Thoracic aorta (tissue), 2 donors: ENCODE measurements around the gene PTPRO. TPM values are rescaled to one million over a fixed set of nuclear protein-coding genes. Genes with fewer than 3 reads are reported as not detected.

ENCODE experiments used
- ATAC-seq: fragments of 150-250 bp; one replicate; pipeline ENCODE4 v1.8.0; 2017; ENCODE audit warnings: low read depth; ENCODE audit not compliant: insufficient number of reproducible peaks, low FRiP score
- DNase-seq: peaks from one replicate; pipeline ENCODE4 v3.0.0-alpha.2; 2020; ENCODE audit warnings: low spot score
- H3K27ac ChIP-seq, 2 donors: fragments of 200-600 bp; sonication (generic); 1 replicate in 1 of 2; 2 replicates in 1 of 2; pipeline ENCODE4 v1.5.1; 2016; ENCODE audit warnings: mild to moderate bottlenecking in 2 of 2, moderate library complexity in 2 of 2
- H3K27me3 ChIP-seq: fragments of 200-600 bp; sonication (generic); replicated peaks from 2 replicates; pipeline ENCODE4 v1.6.0; 2016; ENCODE audit warnings: mild to moderate bottlenecking; ENCODE audit not compliant: insufficient read depth
- H3K36me3 ChIP-seq: fragments of 200-600 bp; sonication (generic); one replicate; pipeline ENCODE4 v1.5.1; 2016
- H3K4me1 ChIP-seq, 2 donors: fragments of 200-600 bp; sonication (generic); 1 replicate in 1 of 2; 2 replicates in 1 of 2; pipeline versions ENCODE4 v1.5.1 to v1.6.0; 2016; ENCODE audit warnings: low read depth in 2 of 2, mild to moderate bottlenecking in 1 of 2; ENCODE audit not compliant: control insufficient read depth in 1 of 2
- H3K4me3 ChIP-seq: fragments of 200-600 bp; sonication (generic); 2 replicates; pipeline ENCODE4 v1.5.1; 2016; ENCODE audit warnings: mild to moderate bottlenecking
- H3K9me3 ChIP-seq: fragments of 200-600 bp; sonication (generic); 2 replicates; pipeline ENCODE4 v1.5.1; 2016
- CTCF ChIP-seq: fragments of 200-600 bp; sonication (generic); IDR thresholded peaks from one replicate; pipeline ENCODE4 v1.5.1; 2019; ENCODE audit warnings: antibody characterized with exemption
- total RNA-seq, 2 donors: library from RNA; depleted of rRNA; stranded (reverse); fragments of >200 nt; gene quantifications; one replicate each; pipeline versions ENCODE4 v1.1.0 to v1.2.3, GENCODE V29; 2016

The PTPRO gene
- total RNA-seq, 2 donors from 2014 or later = 11.9 to 19.5 TPM

- no peaks in the 10 kb centered on the region for H3K36me3 ChIP-seq
- TF ChIP-seq CTCF = no peak
Measured at GRCh38 chr12:15407025-15407424, 84.7 kb downstream of the PTPRO start.

GRCh38 chr12:15411842-15412241 lies 89.5 kb downstream of the PTPRO start:
- Histone ChIP-seq H3K27me3 (no peaks in the 10 kb centered on the region), H3K27ac (no peak overlapping the region)

More at GRCh38 chr12:15407025-15407424, 84.7 kb downstream of the PTPRO start:
- no peak for DNase-seq
- H3K27me3 ChIP-seq = no peaks in the 10 kb centered on the region
- H3K4me3 ChIP-seq = no peak overlapping the region
- no peak overlapping the region for H3K27ac ChIP-seq
- ATAC-seq = no peak
- H3K4me1 ChIP-seq = peaks cover 6 to 11% of the 10 kb centered on the region in 2 donors
- H3K9me3 ChIP-seq = no peaks in the 10 kb centered on the region

GRCh38 chr12:15417691-15418090 lies 95.4 kb downstream of the PTPRO start:
- ATAC-seq = no peak
- H3K27ac ChIP-seq = no peak overlapping the region

More at GRCh38 chr12:15411842-15412241, 89.5 kb downstream of the PTPRO start:
- DNase-seq = no peak
- H3K4me1 ChIP-seq = no peaks in the 10 kb centered on the region
- H3K9me3 ChIP-seq = no peaks in the 10 kb centered on the region
- no peak for TF ChIP-seq CTCF
- H3K4me3 ChIP-seq = no peak overlapping the region
- no peaks in the 10 kb centered on the region for H3K36me3 ChIP-seq
- ATAC-seq = no peak

GRCh38 chr12:15423629-15424028 lies 101.3 kb downstream of the PTPRO start:
- TF ChIP-seq CTCF = no peak
- no peaks in the 10 kb centered on the region for H3K36me3 ChIP-seq

More at GRCh38 chr12:15417691-15418090, 95.4 kb downstream of the PTPRO start:
- Histone ChIP-seq H3K4me3 (no peak overlapping the region), H3K27me3 (no peaks in the 10 kb centered on the region), H3K36me3 (no peaks in the 10 kb centered on the region), H3K4me1 (no peaks in the 10 kb centered on the region), H3K9me3 (no peaks in the 10 kb centered on the region)
- no peak for DNase-seq
- no peak for TF ChIP-seq CTCF

GRCh38 chr12:15427913-15428312 lies 105.6 kb downstream of the PTPRO start:
- TF ChIP-seq CTCF = no peak
- Histone ChIP-seq H3K27ac (no peak overlapping the region), H3K36me3 (no peaks in the 10 kb centered on the region), H3K9me3 (no peaks in the 10 kb centered on the region), H3K4me1 (no peaks in the 10 kb centered on the region), H3K4me3 (no peak overlapping the region), H3K27me3 (no peaks in the 10 kb centered on the region)
- ATAC-seq = no peak
- no peak for DNase-seq

More at GRCh38 chr12:15423629-15424028, 101.3 kb downstream of the PTPRO start:
- Histone ChIP-seq H3K27ac (no peak overlapping the region), H3K27me3 (no peaks in the 10 kb centered on the region), H3K9me3 (no peaks in the 10 kb centered on the region), H3K4me3 (no peak overlapping the region), H3K4me1 (no peaks in the 10 kb centered on the region)
- ATAC-seq (no peak), DNase-seq (no peak)
